ENCODE measurements around the gene BICC1. TPM values are rescaled to one million over a fixed set of nuclear protein-coding genes. Genes with fewer than 3 reads are reported as not detected.

Gene BICC1
- total RNA-seq, 1 donor from 2014 or later: 609 TPM

- no peak for DNase-seq (ENCODE audit: low read depth)
These were observed 346.9 kb downstream of the BICC1 start for GRCh38 chr10:58859526-58859925.

- no peak for DNase-seq (ENCODE audit: low read depth)
These were observed 355.0 kb downstream of the BICC1 start for GRCh38 chr10:58867683-58868082.

GRCh38 chr10:58868736-58869435 is 356.2 kb downstream of the BICC1 start:
- no peak for DNase-seq (ENCODE audit: low read depth)

- no peak for DNase-seq (ENCODE audit: low read depth)
These were observed 357.4 kb downstream of the BICC1 start for GRCh38 chr10:58870070-58870469.

- DNase-seq (ENCODE audit: low read depth): no peak
These were observed 360.5 kb downstream of the BICC1 start for GRCh38 chr10:58873161-58873560.

Other genes starting within 250 kb of the BICC1 start
- 8.5 and 11.1 TPM in 2 replicates for gene IPMK, start 245.0 kb upstream of the BICC1 start, total RNA-seq
- 25.0 and 42.2 TPM in 2 replicates for gene CISD1, start 243.7 kb upstream of the BICC1 start, total RNA-seq
- 16.3 and 29.4 TPM in 2 replicates for gene UBE2D1, start 177.9 kb upstream of the BICC1 start, total RNA-seq
- 33.3 and 41.0 TPM in 2 replicates for gene TFAM, start 127.5 kb upstream of the BICC1 start, total RNA-seq

Data from renal cortical epithelial cell (primary cell).